Spinal cord (tissue), 10 donors: ENCODE measurements around the gene AQP12A. TPM values are rescaled to one million over a fixed set of nuclear protein-coding genes. Genes with fewer than 3 reads are reported as not detected.

Experiments
- DNase-seq, 6 donors: peaks; one replicate each; pipeline versions ENCODE4 v3.0.0 to v3.0.0-alpha.2; 2013 to 2015; ENCODE audit warnings: low spot score in 6 of 6, low read depth in 4 of 6
- H3K27ac ChIP-seq: one replicate; pipeline ENCODE4 v1.5.1; 2013; ENCODE audit warnings: low read depth, low read length, control low read depth
- H3K27me3 ChIP-seq: one replicate; pipeline ENCODE4 v1.6.1; 2013; ENCODE audit warnings: low read length; ENCODE audit not compliant: control insufficient read depth, insufficient read depth
- H3K36me3 ChIP-seq: one replicate; pipeline ENCODE4 v1.6.1; 2013; ENCODE audit warnings: low read length; ENCODE audit not compliant: control insufficient read depth, insufficient read depth
- H3K4me1 ChIP-seq: one replicate; pipeline ENCODE4 v1.6.1; 2013; ENCODE audit warnings: low read length; ENCODE audit not compliant: control insufficient read depth, insufficient read depth
- H3K4me3 ChIP-seq: one replicate; pipeline ENCODE4 v1.5.1; 2013; ENCODE audit warnings: low read depth, low read length, control low read depth
- H3K9me3 ChIP-seq: one replicate; pipeline ENCODE4 v1.6.1; 2013; ENCODE audit warnings: low read length; ENCODE audit not compliant: control insufficient read depth, insufficient read depth
- WGBS: methylation state at CpG from one replicate; pipeline ENCODE4 v1.1.5; 2013; ENCODE audit warnings: missing lambda C conversion rate; ENCODE audit not compliant: insufficient coverage; 5-methylcytosine and 5-hydroxymethylcytosine counted together
- polyA plus RNA-seq, 2 donors: library from polyadenylated mRNA; unstranded; fragments of 120-200 nt; gene quantifications; one replicate each; pipeline ENCODE4 v1.2.1, GENCODE V29; 2013; ENCODE audit not compliant: insufficient read length in 2 of 2
- total RNA-seq, 2 donors: library from RNA; depleted of rRNA in 1 of 2; stranded (reverse); fragments of 120-200 nt in 1 of 2; fragments of >200 nt in 1 of 2; gene quantifications; one replicate each; pipeline versions ENCODE4 v1.2.3 to v1.2.4, GENCODE V29; 2013 to 2014
- donor health status: healthy.

AQP12A gene
- total and polyA plus RNA-seq, 4 donors, result 0.62 TPM; not detected in 3

GRCh38 chr2:240713928-240714746 lies 22.5 kb downstream of the AQP12A start:
- DNase-seq, result no peak
- 68% methylated on average over 23 of the region's 26 CpGs for WGBS

GRCh38 chr2:240714747-240715725 lies 23.4 kb downstream of the AQP12A start:
- Histone ChIP-seq H3K4me3 (no peak overlapping the region), H3K4me1 (peaks cover 18% of the 10 kb centered on the region), H3K9me3 (no peaks in the 10 kb centered on the region), H3K36me3 (peaks cover 75% of the 10 kb centered on the region), H3K27me3 (no peaks in the 10 kb centered on the region), H3K27ac (no peak overlapping the region)
- no peak for DNase-seq
- 76% methylated on average over 23 of the region's 23 CpGs for WGBS

More at GRCh38 chr2:240713928-240714746, 22.5 kb downstream of the AQP12A start:
- peaks cover 18% of the 10 kb centered on the region for H3K4me1 ChIP-seq
- H3K36me3 ChIP-seq, result peaks cover 66% of the 10 kb centered on the region
- no peak overlapping the region for H3K4me3 ChIP-seq
- H3K27me3 ChIP-seq, result no peaks in the 10 kb centered on the region
- H3K9me3 ChIP-seq, result no peaks in the 10 kb centered on the region
- H3K27ac ChIP-seq, result no peak overlapping the region

GRCh38 chr2:240716130-240716798 lies 24.6 kb downstream of the AQP12A start:
- 88% methylated on average over 23 of the region's 23 CpGs for WGBS
- no peak overlapping the region for H3K27ac ChIP-seq
- H3K4me3 ChIP-seq, result no peak overlapping the region
- H3K9me3 ChIP-seq, result no peaks in the 10 kb centered on the region
- H3K36me3 ChIP-seq, result peaks cover 87% of the 10 kb centered on the region
- no peak for DNase-seq
- H3K4me1 ChIP-seq, result peaks cover 18% of the 10 kb centered on the region
- H3K27me3 ChIP-seq, result no peaks in the 10 kb centered on the region

GRCh38 chr2:240717181-240717641 lies 25.5 kb downstream of the AQP12A start:
- Histone ChIP-seq H3K9me3 (no peaks in the 10 kb centered on the region), H3K36me3 (peaks cover 95% of the 10 kb centered on the region), H3K27me3 (no peaks in the 10 kb centered on the region), H3K4me3 (no peak overlapping the region), H3K27ac (no peak overlapping the region), H3K4me1 (peaks cover 18% of the 10 kb centered on the region)
- 82% methylated on average over 18 of the region's 18 CpGs for WGBS
- no peak for DNase-seq

- no peak overlapping the region for H3K27ac ChIP-seq
- H3K9me3 ChIP-seq, result no peaks in the 10 kb centered on the region
- WGBS, result 94% methylated on average over 29 of the region's 31 CpGs
- H3K27me3 ChIP-seq, result no peaks in the 10 kb centered on the region
- peaks cover 100% of the 10 kb centered on the region for H3K36me3 ChIP-seq
- DNase-seq, result no peak
- peaks cover 18% of the 10 kb centered on the region for H3K4me1 ChIP-seq
- no peak overlapping the region for H3K4me3 ChIP-seq
These were observed 26.3 kb downstream of the AQP12A start for GRCh38 chr2:240717681-240718581.

- Histone ChIP-seq H3K36me3 (peaks cover 100% of the 10 kb centered on the region), H3K4me3 (no peak overlapping the region), H3K9me3 (no peaks in the 10 kb centered on the region), H3K27me3 (no peaks in the 10 kb centered on the region), H3K4me1 (peaks cover 15% of the 10 kb centered on the region), H3K27ac (no peak overlapping the region)
- no peak for DNase-seq
- WGBS, result 94% methylated on average over 23 of the region's 25 CpGs
These were observed 27.3 kb downstream of the AQP12A start for GRCh38 chr2:240718896-240719490.

- H3K4me3 ChIP-seq, result no peak overlapping the region
- H3K9me3 ChIP-seq, result no peaks in the 10 kb centered on the region
- peaks cover 100% of the 10 kb centered on the region for H3K36me3 ChIP-seq
- H3K27me3 ChIP-seq, result no peaks in the 10 kb centered on the region
- WGBS, result 92% methylated on average over 23 of the region's 25 CpGs
- peaks cover 7% of the 10 kb centered on the region for H3K4me1 ChIP-seq
- H3K27ac ChIP-seq, result no peak overlapping the region
- DNase-seq, result no peak
These were observed 28.2 kb downstream of the AQP12A start for GRCh38 chr2:240719676-240720545.
